HepG2 (cell line): ENCODE measurements around the gene LRRC45. TPM values are rescaled to one million over a fixed set of nuclear protein-coding genes. Genes with fewer than 3 reads are reported as not detected.
A peak's percentile ranks its signal among the peaks of the same experiment; 100 is the strongest.

ENCODE experiments used
- FOXA1 ChIP-seq, 2 experiments: fragments of 450-650 bp in 1 of 2; sonication (generic) in 1 of 2; formaldehyde crosslinking in 1 of 2; IDR thresholded peaks; 2 replicates each; pipeline versions ENCODE4 v1.4.0 to v1.6.1; 2016 to 2020; ENCODE audit warnings: missing genetic modification reagents in 1 of 2
- PHF20 ChIP-seq: sonication (generic); formaldehyde crosslinking; IDR thresholded peaks from 2 replicates; pipeline ENCODE4 v1.5.0; 2020; ENCODE audit warnings: mild to moderate bottlenecking, missing genetic modification reagents
- ZNF484 ChIP-seq: sonication (generic); formaldehyde crosslinking; IDR thresholded peaks from 2 replicates; pipeline ENCODE4 v1.5.1; 2020; ENCODE audit warnings: mild to moderate bottlenecking, low read depth, missing genetic modification reagents, borderline replicate concordance
- ZNF569 ChIP-seq: sonication (generic); formaldehyde crosslinking; IDR thresholded peaks from 2 replicates; pipeline ENCODE4 v1.5.0; 2020; ENCODE audit warnings: mild to moderate bottlenecking, missing genetic modification reagents, moderate library complexity, borderline replicate concordance
- ZNF629 ChIP-seq: sonication (generic); formaldehyde crosslinking; conservative IDR thresholded peaks from 2 replicates; pipeline ENCODE4 v1.5.0; 2020; ENCODE audit warnings: missing genetic modification reagents
- ZNF674 ChIP-seq: sonication (generic); formaldehyde crosslinking; IDR thresholded peaks from 2 replicates; pipeline ENCODE4 v1.5.0; 2020; ENCODE audit warnings: low read depth, mild to moderate bottlenecking, missing genetic modification reagents
- ZSCAN25 ChIP-seq: sonication (generic); formaldehyde crosslinking; IDR thresholded peaks from 2 replicates; pipeline ENCODE4 v1.8.0; 2022; ENCODE audit warnings: mild to moderate bottlenecking, missing genetic modification reagents
- polyA plus RNA-seq, 8 experiments: library from polyadenylated mRNA; depleted of rRNA in 3 of 8; stranded (reverse) in 7 of 8; unstranded in 1 of 8; fragments of >200 nt; fragmentation: Illumina TruSeq in 4 of 8; extraction: Trizol in 4 of 8; gene quantifications; 2 replicates each; pipeline versions ENCODE4 v1.2.1 to v1.2.3, GENCODE V29; 2011 to 2016; ENCODE audit warnings: low read depth in 4 of 8, missing spikeins in 1 of 8, mixed read lengths in 1 of 8; ENCODE audit not compliant: insufficient read depth in 1 of 8
- total RNA-seq, 5 experiments: library from RNA; depleted of rRNA; stranded (reverse); fragments of >200 nt; fragmentation: Illumina TruSeq; extraction: Trizol; gene quantifications; 2 replicates each; pipeline ENCODE4 v1.2.3, GENCODE V29; 2016; ENCODE audit warnings: low read depth in 1 of 5
- TF ChIP-seq, protein P1 (sequence below): sonication (generic); formaldehyde crosslinking; IDR thresholded peaks from 2 replicates; pipeline ENCODE4 v1.4.0; 2020; ENCODE audit warnings: missing genetic modification reagents, borderline replicate concordance
- TF ChIP-seq, protein P2 (sequence below): fragments of 450-650 bp; IDR thresholded peaks from 2 replicates; pipeline ENCODE4 v1.6.1; 2017
- TF ChIP-seq, protein P3 (sequence below): sonication (generic); formaldehyde crosslinking; conservative IDR thresholded peaks from 2 replicates; pipeline ENCODE4 v1.4.0; 2020; ENCODE audit warnings: mild to moderate bottlenecking, missing genetic modification reagents, moderate library complexity
- TF ChIP-seq, protein P4 (sequence below), 2 experiments: sonication (generic) in 1 of 2; formaldehyde crosslinking in 1 of 2; IDR thresholded peaks; 2 replicates each; pipeline versions ENCODE4 v1.5.1 to v1.6.1; 2011 to 2020; ENCODE audit warnings: borderline replicate concordance in 1 of 2, low read depth in 1 of 2, low read length in 1 of 2, mild to moderate bottlenecking in 1 of 2, missing genetic modification reagents in 1 of 2, moderate library complexity in 1 of 2
- TF ChIP-seq, protein P5 (sequence below): IDR thresholded peaks from 2 replicates; pipeline ENCODE4 v1.6.1; 2016; ENCODE audit warnings: control low read depth
- TF ChIP-seq, protein P6 (sequence below): sonication (generic); formaldehyde crosslinking; IDR thresholded peaks from 2 replicates; pipeline ENCODE4 v1.4.0; 2020; ENCODE audit warnings: missing genetic modification reagents, mild to moderate bottlenecking, borderline replicate concordance

The LRRC45 gene
- total and polyA plus RNA-seq, 2 of the 13 experiments (the other 11 are each of a cell fraction or from before 2014, with no cell fraction given): 11.6 to 48.1 TPM

DNA sequence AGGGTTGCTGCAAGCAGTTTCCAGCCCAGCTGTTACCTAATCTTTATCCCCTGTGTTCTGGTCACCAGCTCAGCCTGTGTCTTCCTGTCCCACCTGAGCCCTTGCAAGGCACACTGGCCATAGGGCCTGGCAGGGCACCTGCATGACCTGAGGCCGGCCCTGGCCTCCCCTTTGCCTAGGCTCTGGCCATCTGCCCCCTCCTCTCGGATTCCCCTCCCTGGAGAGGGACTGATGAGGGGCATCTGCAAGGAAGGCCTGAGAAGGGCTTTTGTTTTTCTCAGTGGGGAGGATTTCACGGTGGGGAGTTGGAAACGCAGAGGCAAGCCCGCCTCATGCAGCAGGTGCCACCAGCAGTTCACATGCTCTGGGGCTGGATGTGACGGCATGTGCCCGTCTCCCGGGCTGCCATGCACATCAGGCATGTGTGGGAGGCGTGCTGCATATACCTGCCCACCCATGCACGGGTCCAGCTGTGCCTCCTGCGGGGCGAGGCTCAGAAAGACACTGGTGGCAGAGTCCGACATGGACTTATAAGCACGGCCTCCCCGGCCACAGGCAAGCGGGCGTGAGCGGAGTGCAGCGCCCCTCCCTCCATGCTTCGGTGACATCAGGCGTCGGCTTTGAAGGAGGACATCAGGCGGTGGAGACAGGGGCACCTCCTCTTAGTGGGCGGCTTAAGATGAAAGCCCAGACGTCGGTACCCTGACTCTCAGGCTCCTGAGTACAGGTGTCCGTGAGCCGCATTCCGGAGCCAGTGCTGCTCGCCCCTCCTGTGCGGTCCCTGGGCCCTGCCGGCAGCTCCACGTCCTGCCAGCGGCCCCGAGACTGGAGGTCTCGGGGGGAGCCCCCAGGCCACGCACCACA is 29.1 kb upstream of the LRRC45 start (continued):
- TF ChIP-seq, protein P1, sequence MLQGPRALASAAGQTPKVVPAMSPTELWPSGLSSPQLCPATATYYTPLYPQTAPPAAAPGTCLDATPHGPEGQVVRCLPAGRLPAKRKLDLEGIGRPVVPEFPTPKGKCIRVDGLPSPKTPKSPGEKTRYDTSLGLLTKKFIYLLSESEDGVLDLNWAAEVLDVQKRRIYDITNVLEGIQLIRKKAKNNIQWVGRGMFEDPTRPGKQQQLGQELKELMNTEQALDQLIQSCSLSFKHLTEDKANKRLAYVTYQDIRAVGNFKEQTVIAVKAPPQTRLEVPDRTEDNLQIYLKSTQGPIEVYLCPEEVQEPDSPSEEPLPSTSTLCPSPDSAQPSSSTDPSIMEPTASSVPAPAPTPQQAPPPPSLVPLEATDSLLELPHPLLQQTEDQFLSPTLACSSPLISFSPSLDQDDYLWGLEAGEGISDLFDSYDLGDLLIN: peak; percentile 40; the same call in 1 of the 2 replicates
- TF ChIP-seq, protein P2, sequence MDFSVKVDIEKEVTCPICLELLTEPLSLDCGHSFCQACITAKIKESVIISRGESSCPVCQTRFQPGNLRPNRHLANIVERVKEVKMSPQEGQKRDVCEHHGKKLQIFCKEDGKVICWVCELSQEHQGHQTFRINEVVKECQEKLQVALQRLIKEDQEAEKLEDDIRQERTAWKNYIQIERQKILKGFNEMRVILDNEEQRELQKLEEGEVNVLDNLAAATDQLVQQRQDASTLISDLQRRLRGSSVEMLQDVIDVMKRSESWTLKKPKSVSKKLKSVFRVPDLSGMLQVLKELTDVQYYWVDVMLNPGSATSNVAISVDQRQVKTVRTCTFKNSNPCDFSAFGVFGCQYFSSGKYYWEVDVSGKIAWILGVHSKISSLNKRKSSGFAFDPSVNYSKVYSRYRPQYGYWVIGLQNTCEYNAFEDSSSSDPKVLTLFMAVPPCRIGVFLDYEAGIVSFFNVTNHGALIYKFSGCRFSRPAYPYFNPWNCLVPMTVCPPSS: no peak
- TF ChIP-seq, protein P3, sequence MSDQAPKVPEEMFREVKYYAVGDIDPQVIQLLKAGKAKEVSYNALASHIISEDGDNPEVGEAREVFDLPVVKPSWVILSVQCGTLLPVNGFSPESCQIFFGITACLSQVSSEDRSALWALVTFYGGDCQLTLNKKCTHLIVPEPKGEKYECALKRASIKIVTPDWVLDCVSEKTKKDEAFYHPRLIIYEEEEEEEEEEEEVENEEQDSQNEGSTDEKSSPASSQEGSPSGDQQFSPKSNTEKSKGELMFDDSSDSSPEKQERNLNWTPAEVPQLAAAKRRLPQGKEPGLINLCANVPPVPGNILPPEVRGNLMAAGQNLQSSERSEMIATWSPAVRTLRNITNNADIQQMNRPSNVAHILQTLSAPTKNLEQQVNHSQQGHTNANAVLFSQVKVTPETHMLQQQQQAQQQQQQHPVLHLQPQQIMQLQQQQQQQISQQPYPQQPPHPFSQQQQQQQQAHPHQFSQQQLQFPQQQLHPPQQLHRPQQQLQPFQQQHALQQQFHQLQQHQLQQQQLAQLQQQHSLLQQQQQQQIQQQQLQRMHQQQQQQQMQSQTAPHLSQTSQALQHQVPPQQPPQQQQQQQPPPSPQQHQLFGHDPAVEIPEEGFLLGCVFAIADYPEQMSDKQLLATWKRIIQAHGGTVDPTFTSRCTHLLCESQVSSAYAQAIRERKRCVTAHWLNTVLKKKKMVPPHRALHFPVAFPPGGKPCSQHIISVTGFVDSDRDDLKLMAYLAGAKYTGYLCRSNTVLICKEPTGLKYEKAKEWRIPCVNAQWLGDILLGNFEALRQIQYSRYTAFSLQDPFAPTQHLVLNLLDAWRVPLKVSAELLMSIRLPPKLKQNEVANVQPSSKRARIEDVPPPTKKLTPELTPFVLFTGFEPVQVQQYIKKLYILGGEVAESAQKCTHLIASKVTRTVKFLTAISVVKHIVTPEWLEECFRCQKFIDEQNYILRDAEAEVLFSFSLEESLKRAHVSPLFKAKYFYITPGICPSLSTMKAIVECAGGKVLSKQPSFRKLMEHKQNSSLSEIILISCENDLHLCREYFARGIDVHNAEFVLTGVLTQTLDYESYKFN (CRISPR knock-in tag): no peak
- TF ChIP-seq, protein P4, sequence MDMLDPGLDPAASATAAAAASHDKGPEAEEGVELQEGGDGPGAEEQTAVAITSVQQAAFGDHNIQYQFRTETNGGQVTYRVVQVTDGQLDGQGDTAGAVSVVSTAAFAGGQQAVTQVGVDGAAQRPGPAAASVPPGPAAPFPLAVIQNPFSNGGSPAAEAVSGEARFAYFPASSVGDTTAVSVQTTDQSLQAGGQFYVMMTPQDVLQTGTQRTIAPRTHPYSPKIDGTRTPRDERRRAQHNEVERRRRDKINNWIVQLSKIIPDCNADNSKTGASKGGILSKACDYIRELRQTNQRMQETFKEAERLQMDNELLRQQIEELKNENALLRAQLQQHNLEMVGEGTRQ (IDR thresholded peaks at IDR 0.05; ENCODE audit: low read depth, low read length): 0 out of 2 replicates have a peak, but pooled peaks have one; percentile 12
- TF ChIP-seq, protein P4 (CRISPR knock-in tag; IDR thresholded peaks at IDR 0.05; ENCODE audit: borderline replicate concordance): no peak
- TF ChIP-seq, protein P5, sequence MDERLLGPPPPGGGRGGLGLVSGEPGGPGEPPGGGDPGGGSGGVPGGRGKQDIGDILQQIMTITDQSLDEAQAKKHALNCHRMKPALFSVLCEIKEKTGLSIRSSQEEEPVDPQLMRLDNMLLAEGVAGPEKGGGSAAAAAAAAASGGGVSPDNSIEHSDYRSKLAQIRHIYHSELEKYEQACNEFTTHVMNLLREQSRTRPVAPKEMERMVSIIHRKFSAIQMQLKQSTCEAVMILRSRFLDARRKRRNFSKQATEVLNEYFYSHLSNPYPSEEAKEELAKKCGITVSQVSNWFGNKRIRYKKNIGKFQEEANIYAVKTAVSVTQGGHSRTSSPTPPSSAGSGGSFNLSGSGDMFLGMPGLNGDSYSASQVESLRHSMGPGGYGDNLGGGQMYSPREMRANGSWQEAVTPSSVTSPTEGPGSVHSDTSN: no peak
- TF ChIP-seq FOXA1 (IDR thresholded peaks at IDR 0.05) (no peak), FOXA1 (CRISPR knock-in tag; IDR thresholded peaks at IDR 0.05) (peak; percentile 20; the same call in 1 of the 2 replicates), PHF20 (CRISPR knock-in tag) (peak; percentile 52; the same call in 1 of the 2 replicates), ZNF484 (CRISPR knock-in tag) (0 out of 2 replicates have a peak, but pooled peaks have one; percentile 26), ZSCAN25 (no peak; the same call in 1 of the 2 replicates), ZNF674 (peak; percentile 92; the same call in 1 of the 2 replicates), ZNF569 (CRISPR knock-in tag) (peak; percentile 50; the same call in 1 of the 2 replicates), ZNF629 (no peak)
- TF ChIP-seq, protein P6, sequence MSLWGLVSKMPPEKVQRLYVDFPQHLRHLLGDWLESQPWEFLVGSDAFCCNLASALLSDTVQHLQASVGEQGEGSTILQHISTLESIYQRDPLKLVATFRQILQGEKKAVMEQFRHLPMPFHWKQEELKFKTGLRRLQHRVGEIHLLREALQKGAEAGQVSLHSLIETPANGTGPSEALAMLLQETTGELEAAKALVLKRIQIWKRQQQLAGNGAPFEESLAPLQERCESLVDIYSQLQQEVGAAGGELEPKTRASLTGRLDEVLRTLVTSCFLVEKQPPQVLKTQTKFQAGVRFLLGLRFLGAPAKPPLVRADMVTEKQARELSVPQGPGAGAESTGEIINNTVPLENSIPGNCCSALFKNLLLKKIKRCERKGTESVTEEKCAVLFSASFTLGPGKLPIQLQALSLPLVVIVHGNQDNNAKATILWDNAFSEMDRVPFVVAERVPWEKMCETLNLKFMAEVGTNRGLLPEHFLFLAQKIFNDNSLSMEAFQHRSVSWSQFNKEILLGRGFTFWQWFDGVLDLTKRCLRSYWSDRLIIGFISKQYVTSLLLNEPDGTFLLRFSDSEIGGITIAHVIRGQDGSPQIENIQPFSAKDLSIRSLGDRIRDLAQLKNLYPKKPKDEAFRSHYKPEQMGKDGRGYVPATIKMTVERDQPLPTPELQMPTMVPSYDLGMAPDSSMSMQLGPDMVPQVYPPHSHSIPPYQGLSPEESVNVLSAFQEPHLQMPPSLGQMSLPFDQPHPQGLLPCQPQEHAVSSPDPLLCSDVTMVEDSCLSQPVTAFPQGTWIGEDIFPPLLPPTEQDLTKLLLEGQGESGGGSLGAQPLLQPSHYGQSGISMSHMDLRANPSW (CRISPR knock-in tag): no peak
